ENCODE data around the gene BCAS3.

Gene BCAS3

DNA sequence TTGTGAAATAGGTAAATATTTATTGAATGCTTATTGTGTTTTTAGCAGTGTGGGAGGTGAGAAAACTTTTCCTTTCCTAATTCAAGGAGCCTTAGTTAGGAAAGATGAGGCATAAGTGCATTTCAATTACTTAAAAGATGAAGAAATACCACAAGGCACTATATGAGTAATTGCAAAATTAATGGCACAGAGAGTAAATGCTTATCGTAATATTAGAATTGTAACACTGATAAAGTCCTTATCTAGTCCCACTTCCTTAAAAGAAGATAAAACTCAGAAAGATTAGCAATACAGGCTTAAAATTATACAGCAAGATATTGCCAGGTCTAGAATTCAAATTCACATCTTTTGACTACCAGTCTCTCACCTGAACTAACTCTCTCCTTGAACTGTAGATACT, 489.4 kb downstream of the BCAS3 start:
- DNase-seq = no peak

DNA sequence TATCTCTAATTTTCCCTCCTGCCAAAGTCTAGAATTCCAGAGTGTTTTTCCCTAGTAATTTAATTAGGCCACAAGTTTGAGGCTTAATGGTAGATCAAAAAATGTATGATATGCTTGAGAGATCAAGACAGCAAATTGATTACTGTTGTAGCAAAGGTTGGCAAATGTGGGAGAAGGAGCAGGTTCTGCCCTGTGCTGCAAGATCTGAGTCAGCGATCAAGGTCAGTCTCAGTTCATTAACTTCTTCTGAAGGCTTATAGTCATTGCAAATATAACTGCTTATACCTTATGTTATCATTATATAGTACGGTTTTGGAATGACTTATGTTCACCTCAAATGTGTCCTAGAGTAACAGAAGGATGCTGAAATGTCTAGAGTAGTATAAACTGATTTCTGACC, 490.9 kb downstream of the BCAS3 start:
- DNase-seq = no peak

DNA sequence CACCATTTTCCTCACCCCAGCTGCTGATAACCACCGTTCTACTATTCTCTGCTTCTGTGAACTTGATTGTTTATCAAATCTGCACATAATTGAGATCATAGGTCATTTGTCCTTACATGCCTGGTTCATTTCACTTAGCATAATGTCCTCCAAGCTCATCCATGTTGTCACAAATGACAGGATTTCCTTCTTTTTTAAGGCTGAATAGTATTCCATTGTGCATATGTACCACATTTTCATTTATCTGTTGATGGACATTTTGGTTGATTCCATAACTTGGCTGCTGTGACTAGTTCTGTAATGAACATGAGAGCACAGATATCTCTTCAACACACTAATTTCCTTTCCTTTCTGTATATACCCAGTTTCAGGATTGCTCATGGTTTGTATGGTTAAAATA, 496.7 kb downstream of the BCAS3 start:
- DNase-seq = no peak

DNA sequence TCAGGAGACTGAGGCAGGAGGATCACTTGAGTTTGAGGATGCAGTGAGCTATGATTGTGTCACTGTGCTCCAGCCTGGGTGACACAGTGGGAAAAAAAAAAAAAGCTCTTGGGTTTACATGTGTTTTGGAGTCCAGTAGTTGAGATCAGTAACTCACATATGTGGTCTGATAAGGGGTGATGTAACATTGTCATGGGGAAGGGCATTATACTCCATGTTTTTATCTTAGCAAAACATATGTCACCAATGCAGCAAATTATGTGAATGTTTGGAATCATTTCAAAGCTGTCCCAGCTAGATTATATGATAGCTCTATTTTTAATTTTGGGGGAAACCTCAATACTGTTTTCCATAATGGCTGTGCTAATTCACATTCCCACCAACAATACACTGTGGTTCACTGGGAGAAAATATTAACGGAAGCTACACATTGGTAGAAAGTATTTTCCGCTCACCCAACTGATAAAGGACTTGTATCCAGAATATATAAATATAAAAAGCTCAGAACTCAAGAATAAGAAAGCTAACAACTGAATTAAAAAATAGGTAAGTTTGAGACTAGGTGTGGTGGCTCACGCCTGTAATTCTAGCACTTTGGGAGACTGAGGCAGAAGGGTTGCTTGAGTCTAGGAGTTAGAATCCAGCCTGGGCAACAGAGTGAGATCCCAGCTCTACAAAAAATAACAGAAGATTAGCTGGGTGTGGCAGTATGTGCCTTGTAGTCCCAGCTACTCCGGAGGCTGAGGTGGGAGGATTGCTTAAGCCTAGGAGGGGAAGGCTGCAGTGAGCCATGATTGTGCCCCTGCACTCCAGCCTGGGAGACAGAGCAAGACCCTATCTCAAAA, 497.9 kb downstream of the BCAS3 start:
- no peak for DNase-seq

DNA sequence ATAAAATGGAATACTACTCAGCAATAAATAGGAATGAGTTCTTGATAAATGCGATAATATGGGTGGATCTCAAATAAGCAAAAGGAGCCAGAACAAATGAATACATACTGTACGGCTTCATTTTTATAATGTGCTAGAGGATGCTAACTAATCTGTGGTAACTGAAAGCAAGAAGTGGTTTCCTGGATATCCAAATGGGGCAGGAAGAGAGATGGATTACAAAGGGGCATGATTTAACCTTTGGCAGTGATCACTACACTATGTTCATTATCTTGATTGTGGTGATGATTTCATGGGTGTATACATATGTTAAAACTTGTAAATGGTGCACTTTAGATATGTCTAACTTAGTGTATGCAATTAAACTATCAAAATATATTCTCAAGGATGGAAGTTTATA, 499.7 kb downstream of the BCAS3 start:
- no peak for DNase-seq

DNA sequence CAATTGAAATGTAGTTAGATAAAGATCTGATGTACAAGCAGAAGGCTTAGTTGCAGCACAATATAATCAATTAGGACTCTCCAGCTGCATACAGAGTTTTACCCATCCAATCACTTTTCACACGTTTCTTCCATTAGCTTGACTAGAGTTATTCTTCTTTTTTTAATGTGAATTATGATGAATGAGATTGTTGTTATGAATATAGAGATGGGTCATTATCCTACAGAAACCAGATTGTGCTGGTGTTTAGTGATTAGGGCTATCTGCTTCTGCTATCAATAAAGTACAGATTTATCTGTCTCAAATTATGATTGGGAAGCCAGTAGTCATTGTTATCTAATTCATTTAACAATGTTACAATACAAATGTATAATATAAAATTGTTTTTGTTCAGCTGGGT, 500.6 kb downstream of the BCAS3 start:
- DNase-seq = no peak

DNA sequence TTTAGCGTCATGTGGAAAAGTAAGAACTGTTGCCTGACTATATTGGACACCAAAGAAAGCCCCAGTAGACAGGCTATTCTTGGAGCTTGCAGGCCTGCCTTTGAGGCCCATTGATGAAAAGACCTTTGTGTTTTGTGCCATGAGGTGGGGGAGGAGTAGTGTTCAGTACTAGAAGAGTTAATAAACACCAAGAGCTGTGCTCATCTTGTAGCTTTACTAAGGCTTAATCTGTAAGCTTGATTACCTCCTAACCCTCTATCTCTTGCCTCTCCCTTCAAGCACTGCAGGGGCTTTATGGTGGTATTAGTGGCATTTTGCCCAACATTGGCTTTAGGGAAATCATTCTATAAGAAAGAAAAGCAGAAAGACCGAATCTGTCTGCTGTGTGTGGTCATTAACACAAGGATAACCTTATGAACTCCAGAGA, 501.7 kb downstream of the BCAS3 start:
- DNase-seq = peak; percentile 86

DNA sequence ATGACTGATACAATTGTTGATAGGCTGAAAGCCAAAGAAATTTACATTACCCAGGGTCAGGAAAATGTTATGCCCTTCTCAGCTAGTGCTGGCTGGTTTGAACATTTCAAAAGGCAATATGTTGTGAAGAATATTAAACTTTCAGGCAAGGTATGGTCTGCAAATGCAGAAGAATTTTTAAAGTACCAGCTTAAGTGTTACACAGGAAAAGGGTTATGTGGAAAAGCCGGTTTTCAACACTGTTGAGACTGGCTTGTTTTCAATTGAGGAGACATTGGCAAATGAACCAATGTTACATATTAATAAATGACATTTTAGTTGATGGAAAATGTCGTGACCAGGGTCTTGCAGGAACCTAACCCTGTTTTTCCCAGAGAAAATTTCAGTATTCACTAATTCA, 506.1 kb downstream of the BCAS3 start:
- no peak for DNase-seq

DNA sequence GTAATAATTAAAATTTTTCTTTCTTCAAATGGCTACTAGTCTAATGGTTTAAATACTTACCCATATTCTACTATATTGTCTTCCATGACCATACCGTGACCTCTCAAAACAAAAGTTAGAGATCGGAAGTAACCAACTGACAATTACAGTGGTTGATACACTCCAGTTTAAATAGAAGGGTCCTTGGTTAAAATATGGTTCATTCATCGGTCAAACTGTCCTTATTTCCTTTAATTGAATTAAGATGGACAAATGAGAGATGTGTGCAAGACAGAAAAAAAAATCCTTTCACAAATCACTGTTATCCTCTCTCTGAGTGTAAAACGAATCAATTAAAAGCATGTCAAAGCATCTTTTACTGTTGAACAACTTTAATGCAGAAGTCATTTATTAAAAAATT, 507.7 kb downstream of the BCAS3 start:
- DNase-seq = no peak

DNA sequence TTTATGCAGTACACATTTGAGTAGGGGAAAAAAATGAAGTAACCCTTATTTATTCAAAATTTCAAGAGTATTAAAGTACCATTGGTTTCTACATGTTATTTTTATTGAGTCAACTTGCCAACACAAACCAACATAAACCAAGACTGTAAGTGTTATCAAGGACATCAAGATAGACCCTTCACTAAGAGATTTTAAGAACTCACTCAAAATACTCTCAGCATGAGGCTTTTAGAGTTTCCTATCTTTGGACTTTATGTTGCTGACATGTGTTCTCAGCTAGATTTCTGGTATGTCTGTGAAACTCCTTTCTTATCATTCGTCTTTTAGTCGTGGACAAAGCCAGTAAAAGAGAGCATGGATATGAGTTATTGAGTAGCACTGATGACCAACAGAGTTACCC, 509.4 kb downstream of the BCAS3 start:
- DNase-seq = no peak

DNA sequence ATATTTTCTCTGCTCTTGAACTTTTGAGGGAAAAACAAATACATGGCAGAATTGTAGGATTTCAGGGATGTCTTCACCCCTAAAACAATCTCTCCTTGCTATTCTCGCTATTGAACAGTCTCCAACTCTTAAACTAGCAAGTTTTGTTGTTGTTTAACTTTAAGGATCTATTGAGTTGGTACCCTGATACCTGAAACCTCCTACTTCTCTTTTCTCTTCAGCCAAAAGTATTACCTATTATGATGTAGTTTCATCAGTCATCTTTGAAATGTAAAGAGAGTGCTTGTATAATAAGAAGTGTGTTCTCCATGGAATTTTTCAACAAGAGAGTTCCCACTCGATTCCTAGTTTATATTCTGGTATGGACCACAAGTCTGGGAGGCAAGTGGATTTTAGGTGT, 510.4 kb downstream of the BCAS3 start:
- no peak for DNase-seq

DNA sequence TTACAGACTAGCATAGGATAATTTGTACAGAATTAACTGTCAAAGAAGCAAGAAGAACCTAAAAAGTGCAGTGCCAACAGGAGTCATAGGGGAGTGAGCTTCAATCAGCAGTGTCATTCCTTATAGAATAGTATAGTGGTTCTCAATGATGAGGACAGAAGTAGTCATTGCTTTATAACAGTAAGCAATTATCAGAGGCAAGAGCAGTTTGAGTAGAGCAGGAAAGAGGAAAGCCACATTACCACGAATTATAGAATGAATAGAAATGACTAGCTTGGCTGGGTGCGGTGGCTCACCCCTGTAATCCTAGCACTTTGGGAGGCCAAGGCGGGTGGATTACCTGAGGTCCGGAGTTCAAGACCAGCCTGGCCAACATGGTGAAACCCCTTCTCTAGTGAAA, 512.3 kb downstream of the BCAS3 start:
- DNase-seq = no peak

DNA sequence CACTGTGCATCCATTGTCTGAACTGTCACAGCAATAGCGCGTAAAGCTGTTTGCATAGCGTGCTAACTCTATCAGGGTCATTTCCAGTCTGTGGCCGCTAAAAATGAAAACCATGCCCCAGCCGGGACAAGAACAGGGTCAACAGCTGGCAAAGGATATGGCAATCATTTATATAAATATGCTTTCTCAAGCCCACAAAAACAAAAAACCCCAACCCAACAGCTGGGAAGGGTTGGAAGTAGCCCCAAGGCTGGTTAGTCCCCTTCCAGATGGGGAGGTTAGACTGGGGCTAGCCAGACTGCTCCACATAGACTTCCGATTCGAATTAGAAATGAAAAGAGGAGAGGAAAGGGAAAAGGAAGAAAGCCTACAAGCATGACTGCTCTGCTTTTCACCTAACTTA, 518.7 kb downstream of the BCAS3 start:
- DNase-seq = no peak

DNA sequence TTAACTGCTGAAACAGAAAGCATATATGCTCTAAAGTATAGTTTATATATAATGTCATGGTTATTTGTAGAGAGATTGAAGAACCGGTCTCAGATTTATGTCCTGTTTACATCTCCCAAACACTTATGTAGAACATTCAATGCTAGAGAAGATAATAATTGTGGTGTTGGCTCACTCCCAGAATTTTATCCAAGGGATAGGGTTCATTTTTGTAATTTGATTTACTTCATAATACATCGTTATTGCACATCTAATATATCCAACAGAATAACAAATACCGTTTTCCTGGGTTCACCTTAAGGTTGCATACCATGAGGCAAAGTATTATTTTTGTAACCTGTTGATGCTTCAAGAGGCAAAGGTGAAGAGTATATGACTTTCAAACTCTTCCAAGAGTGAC, 519.1 kb downstream of the BCAS3 start:
- DNase-seq = no peak

DNA sequence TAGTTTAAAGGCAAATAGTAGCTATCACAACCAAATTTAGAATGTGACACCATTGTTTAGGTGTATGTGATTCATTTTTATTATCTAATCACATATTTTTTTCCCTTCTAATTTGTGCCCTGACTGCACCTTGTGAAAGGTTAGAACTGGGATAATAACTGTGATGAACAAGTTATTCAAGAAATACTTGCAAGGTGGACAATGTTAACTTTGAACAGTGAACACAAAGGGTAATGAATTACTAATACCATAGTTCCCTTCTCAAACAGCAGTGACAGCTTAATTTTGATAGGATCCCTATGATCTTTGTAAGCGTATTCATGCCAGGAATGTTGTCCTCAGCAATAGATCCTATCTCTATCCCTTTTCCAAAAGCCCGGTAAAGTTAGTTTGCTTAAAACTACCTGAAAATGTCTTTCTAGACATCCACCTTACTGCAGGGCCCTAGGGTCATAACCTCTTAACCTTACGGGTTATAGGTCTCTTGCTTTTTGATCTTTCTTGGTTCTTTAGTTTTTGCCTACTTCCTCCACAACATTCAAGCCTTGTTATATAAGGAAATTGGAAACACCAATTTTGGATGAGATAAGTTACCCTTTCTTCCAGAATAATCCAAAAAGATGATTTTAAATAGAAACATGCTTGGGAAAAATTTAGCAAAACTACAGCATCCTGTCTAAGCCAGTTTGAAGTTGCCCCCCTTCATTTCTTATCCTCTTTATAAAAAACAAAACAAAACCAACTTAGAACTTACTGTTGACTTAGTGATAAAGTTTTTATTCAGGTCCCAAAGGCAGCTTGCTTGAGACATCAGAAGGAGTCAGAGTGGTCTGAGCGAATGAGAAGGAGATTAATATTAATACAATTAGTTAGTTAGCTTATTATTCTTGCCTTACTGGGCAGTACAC, 522.0 kb downstream of the BCAS3 start:
- DNase-seq = no peak

DNA sequence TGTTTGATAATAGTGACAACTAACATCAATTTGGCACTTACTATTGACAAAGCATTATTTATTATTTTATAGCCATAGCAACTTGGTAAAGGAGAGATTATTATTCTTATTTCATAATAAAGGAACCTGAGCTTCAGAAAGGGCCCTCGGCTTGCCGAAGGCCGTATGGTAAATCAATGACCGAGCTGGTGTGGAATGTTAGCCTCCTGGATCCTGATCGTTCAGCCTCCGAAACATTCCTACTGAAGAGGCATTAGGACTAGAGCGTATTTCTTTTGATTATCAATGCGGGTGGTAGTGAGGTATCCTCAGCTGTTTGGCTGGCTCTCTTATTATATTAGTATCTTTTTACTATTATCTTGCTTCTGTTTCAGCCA, 522.7 kb downstream of the BCAS3 start:
- no peak for DNase-seq

DNA sequence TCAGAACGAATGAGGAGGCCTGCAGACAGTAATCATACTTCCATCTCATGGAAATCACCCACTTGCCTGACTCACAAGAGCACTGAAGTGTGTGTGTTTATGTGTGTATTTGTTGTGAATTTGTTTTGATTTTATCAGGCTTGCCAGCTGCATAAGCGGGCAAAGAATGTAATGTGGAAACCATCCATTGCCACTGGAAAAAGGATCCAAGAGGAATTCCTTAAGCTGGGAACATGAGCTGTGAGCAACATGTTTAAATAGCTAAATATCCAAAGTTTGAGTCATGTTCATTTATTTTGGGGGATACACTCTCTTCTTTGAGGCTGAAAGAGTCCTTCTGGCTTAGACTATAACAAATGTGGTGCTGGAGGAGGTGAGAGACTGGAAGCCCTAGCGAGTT, 523.6 kb downstream of the BCAS3 start:
- DNase-seq = no peak

DNA sequence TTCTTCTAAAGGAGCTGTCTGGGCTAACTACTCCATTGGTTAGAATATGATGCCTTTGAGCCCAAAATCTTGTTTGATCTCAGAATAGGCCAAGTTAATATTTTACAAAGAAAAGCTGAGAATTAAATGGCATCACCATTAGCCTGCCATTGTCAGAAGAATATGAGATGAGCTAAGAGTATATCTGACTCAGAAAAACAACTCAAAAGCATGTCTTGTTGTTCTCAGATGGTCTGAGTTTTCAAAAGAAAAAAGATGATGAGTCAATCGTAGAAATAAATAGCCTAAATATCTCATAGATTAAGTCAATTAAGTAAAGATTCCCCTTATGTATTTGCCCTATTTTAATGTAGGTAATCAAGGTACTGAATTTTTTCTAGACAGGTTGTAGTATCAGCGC, 524.9 kb downstream of the BCAS3 start:
- DNase-seq = no peak

DNA sequence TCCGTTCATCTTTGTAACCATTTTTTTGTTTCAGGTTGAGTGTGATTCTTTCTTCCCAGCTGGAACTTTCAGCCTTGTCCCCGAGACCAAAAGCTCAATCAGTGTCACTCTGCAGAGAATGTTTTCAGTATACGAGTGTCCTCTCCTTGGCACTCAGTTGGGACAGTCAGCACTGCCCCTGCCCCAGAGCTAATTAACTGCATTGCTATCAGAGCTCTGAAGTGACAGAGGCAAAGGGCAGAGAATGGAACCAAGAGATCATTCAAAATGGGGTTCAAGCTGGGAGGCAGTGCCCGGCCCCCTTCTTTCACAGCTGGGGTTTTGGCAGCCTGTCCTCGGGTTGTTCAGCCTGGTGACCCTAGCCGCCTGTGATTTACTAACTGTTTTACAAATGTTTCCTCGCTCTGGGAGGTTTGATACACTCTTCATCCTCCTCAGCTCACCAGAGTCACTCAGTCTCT, 526.0 kb downstream of the BCAS3 start:
- DNase-seq = no peak

DNA sequence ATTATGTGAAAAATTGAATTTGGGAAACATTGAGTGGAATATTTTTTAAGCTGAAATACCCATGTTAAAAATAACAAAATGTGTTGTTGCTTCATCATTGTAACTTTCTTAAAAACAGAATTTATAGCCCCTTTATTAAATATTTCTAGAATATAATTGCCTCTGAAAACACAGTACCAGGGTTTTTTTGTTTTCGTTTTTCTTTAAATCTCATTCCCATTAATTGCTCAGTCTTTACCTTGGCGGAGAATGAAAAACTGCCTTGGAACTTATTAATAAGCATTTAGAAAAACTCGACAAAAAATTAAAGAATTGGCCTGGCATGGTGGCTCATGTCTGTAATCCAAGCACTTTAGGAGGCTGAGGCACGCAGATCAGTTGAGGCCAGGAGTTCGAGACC, 526.8 kb downstream of the BCAS3 start:
- DNase-seq = no peak

DNA sequence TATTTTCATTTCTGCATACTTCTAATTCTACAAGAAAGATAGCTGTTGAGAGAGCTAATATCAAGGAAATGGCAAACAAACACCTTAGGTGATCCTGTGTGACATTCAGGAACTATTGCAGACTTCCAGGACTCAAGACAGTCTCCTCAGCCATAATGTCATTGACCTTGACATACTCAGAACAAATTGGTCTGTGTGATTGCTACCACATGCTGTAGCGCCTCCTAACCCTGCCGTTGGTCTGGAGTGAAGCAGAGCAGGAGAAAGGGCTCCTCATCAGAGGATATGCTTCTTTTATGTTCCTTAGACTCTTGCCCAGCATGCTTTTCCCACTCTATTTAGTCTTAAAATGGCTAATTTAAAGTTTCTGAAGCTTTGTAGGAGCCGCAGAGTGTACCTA, 527.8 kb downstream of the BCAS3 start:
- DNase-seq = no peak

DNA sequence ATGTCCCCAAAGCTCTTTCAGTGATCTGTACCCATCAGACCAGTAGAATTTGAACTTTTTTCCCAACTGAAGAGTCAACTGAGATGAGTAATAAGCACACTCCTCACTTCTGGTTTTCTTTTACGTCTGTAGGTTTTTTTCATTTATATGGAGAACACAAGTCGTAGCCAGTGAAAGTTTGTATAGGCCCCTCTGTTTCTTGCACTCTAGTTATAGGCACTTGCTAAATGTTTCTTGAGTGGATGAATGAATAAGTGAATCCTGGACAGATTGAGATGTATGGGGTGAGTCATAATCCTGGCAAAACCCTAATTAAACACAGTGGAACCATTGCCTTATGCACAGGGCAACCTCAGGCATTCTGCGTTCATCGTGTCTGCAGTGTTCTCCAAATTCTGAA, 528.3 kb downstream of the BCAS3 start:
- no peak for DNase-seq

DNA sequence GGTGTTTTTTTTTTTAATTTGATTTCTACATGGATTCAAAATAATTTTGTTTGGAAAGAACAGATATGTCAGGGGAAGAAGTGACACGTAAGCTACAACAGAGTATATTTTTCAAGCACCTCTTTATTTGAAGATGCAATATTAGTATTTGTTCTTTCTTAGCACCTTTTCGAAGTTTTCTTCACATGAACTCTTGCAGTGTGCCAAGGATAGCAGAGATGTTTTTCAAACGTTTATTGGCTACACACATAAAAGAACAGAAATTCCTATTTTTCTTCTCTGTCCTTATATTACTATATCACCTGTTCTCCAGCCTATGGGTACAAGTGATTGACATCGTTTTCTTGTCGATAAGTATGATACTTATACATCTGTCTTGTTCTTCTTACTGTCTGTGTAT, 529.3 kb downstream of the BCAS3 start:
- DNase-seq = no peak
